ENCODE data around the gene KRT82. TPM values are rescaled to one million over a fixed set of nuclear protein-coding genes. Genes with fewer than 3 reads are reported as not detected.

The KRT82 gene
- total RNA-seq, 1 experiment from 2014 or later = not detected

DNA sequence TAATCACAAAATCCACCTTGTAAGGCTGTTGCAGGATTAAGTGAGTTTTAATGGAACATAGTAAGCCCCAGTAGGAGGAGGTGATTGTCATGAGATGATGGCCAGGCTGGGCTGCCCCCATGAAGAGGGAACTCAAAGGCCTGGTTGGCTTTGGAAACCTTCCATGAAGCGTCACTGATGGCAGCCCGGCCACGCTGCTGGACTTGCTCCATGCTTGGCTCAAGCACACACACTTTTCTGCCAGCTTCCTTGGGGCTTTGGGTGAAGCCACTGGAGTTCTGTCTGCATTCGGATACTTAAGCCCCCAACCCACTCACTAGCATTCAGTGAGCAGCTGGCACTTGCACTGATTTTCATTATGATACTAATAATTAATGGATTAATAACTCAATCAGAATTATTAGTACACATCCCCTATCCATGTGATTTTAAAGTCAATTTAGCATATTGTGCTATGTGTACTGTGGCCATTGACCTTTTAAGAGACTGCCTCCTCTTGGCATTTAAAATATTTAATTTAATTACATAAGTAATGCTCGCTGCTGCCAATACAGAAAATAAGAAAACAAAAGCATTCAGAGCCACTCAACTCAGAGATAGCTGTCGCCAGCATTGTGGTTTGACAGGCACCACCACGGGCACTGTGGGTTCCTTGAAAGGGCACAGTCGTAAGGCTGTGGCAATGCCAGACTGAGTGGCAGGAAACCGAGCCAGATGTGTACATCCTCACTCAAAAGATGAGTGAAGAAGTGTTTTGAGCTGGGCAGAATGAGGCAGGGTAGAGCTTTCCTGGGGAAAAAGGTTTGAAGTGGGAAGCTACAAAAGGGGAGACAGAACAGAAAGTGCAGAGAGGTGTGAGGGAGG, 54.7 kb downstream of the KRT82 start:
- WGBS (ENCODE audit: extremely low coverage, insufficient read length, low lambda C conversion rate) = no CpG with 5 or more reads among the region's 9 CpGs
- H3K4ac ChIP-seq (ENCODE audit: low read depth, low read length) = no peak overlapping the region
- no peaks in the 10 kb centered on the region for H3K9me3 Mint-ChIP-seq

More for the DNA sequence above, 54.7 kb downstream of the KRT82 start:
- no peak overlapping the region for H3K14ac ChIP-seq (ENCODE audit: insufficient read depth, low read length)
- H2BK20ac ChIP-seq (ENCODE audit: low read depth, low read length, poor library complexity, severe bottlenecking) = no peak overlapping the region
- H2AFZ ChIP-seq (ENCODE audit: low read length) = no peak overlapping the region
- H2BK5ac ChIP-seq (ENCODE audit: insufficient read length, low read length) = no peak overlapping the region
- no peak overlapping the region for H3K27ac Mint-ChIP-seq
- peaks cover 9 to 10% of the 10 kb centered on the region in 2 experiments; a peak in 2 of 4 replicates for H3K4me1 Mint-ChIP-seq
- H3K23me2 ChIP-seq (ENCODE audit: insufficient read length, low read depth, low read length, poor library complexity, severe bottlenecking) = no peaks in the 10 kb centered on the region
- no peaks in the 10 kb centered on the region for H3K4me1 ChIP-seq (ENCODE audit: insufficient read depth, low read length)
- no peak overlapping the region for H3K4me2 ChIP-seq (ENCODE audit: insufficient read depth, insufficient read length, low read length)
- H3K9me3 ChIP-seq (ENCODE audit: control insufficient read depth, low read depth, low read length) = no peaks in the 10 kb centered on the region
- no peaks in the 10 kb centered on the region for H3K79me1 ChIP-seq (ENCODE audit: insufficient read depth, low read depth, low read length, poor library complexity, severe bottlenecking)
- DNase-seq = no peak
- TF ChIP-seq, protein P1, sequence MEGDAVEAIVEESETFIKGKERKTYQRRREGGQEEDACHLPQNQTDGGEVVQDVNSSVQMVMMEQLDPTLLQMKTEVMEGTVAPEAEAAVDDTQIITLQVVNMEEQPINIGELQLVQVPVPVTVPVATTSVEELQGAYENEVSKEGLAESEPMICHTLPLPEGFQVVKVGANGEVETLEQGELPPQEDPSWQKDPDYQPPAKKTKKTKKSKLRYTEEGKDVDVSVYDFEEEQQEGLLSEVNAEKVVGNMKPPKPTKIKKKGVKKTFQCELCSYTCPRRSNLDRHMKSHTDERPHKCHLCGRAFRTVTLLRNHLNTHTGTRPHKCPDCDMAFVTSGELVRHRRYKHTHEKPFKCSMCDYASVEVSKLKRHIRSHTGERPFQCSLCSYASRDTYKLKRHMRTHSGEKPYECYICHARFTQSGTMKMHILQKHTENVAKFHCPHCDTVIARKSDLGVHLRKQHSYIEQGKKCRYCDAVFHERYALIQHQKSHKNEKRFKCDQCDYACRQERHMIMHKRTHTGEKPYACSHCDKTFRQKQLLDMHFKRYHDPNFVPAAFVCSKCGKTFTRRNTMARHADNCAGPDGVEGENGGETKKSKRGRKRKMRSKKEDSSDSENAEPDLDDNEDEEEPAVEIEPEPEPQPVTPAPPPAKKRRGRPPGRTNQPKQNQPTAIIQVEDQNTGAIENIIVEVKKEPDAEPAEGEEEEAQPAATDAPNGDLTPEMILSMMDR (conservative IDR thresholded peaks at IDR 0.05) = no peak
- H4K8ac ChIP-seq (replicated peaks; ENCODE audit: insufficient read length, low read depth, low read length) = no peak overlapping the region
- H4K5ac ChIP-seq (ENCODE audit: insufficient read length, low read depth, low read length) = no peak overlapping the region
- H4K20me1 ChIP-seq (ENCODE audit: control insufficient read depth, insufficient read depth, insufficient read length) = no peaks in the 10 kb centered on the region
- no peak overlapping the region for H3K56ac ChIP-seq (ENCODE audit: insufficient read length, low read depth, low read length)
- no peaks in the 10 kb centered on the region for H3K36me3 Mint-ChIP-seq (ENCODE audit: insufficient read depth in 1 of 3, low read depth in 3 of 3)
- no peak overlapping the region for H2AK5ac ChIP-seq (ENCODE audit: insufficient read length, low read length)
- no peaks in the 10 kb centered on the region for H3K27me3 ChIP-seq (ENCODE audit: insufficient read depth, low read length)
- H3K79me2 ChIP-seq (ENCODE audit: insufficient read depth, low read length) = no peaks in the 10 kb centered on the region
- no peak overlapping the region for H2BK12ac ChIP-seq (ENCODE audit: insufficient read length, low read depth, low read length)
- no peak overlapping the region for H2BK120ac ChIP-seq (ENCODE audit: low read depth, low read length, poor library complexity, severe bottlenecking)
- H3T11ph ChIP-seq (ENCODE audit: low read length) = no peak overlapping the region
- no peak overlapping the region for H2BK15ac ChIP-seq (ENCODE audit: low read depth, low read length)
- H3K4me3 Mint-ChIP-seq = no peak overlapping the region
- H3K18ac ChIP-seq (ENCODE audit: insufficient read length, low read depth, low read length) = no peak overlapping the region
- no peak overlapping the region for H3K23ac ChIP-seq (ENCODE audit: insufficient read length, low read depth, low read length)
- H3K9ac ChIP-seq (ENCODE audit: extremely low read depth, insufficient read length, low read length) = no peak overlapping the region
- peaks cover 8% of the 10 kb centered on the region; the same call in 1 of the 2 replicates for H3K27me3 Mint-ChIP-seq (ENCODE audit: low read depth)
- no peak overlapping the region for H3K27ac ChIP-seq (ENCODE audit: insufficient read length, low read depth, low read length)
- no peak overlapping the region for H4K91ac ChIP-seq (ENCODE audit: insufficient read length, low read depth, low read length)
